WI38 (cell line): Measurements from ENCODE around the gene RAB3IL1.

ENCODE experiments used
- H3K4me3 ChIP-seq: 2 replicates; pipeline ENCODE4 v1.5.1; 2011; ENCODE audit warnings: low read depth, mild to moderate bottlenecking, control low read depth, low read length
- TF ChIP-seq, protein P1 (sequence below): IDR thresholded peaks from 2 replicates; pipeline ENCODE4 v1.5.1; 2012; ENCODE audit warnings: low read depth, mild to moderate bottlenecking, control low read depth, low read length

Gene RAB3IL1

DNA sequence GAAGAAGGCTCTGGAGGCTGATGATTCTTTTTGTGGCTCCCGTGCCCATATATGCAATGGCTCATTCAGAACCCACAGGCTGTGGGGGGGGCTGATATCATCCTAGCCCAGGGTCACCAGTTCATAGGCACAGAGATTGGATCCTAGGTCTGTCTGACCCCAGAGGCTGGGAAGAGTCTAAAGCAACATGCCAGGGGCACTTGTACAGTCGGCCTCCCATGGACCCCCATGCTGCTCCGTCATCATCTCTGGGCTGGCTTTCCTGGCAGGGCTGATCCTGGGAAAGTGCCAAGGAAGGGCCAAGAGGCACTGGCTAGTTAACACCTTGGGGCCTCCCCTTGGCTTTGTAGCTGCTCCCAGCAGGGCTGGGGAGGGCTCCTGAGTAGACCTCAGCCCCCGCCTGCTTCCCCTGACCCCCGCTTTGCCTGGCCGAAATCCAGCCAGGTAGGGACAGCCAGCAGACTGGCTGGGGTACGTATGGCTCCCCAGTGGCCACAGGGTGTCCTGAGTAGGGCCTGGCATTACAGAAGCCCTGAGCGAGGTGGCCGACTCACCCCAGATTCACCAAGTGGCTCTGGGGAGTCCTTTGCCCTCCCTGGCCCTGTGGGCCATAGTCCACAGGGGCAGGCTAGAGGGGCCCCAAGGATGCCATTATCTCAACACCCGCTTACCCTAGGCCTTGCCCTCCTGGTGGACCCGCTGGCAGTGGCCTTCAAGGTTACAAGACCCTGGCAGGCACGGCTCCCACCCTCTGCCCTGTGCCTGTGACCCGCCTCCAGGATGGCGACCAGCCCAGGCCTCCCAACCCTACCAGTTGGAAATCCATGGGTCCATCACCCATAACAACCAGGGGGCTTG lies 48.6 kb downstream of the RAB3IL1 start:
- TF ChIP-seq, protein P1, sequence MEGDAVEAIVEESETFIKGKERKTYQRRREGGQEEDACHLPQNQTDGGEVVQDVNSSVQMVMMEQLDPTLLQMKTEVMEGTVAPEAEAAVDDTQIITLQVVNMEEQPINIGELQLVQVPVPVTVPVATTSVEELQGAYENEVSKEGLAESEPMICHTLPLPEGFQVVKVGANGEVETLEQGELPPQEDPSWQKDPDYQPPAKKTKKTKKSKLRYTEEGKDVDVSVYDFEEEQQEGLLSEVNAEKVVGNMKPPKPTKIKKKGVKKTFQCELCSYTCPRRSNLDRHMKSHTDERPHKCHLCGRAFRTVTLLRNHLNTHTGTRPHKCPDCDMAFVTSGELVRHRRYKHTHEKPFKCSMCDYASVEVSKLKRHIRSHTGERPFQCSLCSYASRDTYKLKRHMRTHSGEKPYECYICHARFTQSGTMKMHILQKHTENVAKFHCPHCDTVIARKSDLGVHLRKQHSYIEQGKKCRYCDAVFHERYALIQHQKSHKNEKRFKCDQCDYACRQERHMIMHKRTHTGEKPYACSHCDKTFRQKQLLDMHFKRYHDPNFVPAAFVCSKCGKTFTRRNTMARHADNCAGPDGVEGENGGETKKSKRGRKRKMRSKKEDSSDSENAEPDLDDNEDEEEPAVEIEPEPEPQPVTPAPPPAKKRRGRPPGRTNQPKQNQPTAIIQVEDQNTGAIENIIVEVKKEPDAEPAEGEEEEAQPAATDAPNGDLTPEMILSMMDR = no peak
- no peak overlapping the region for H3K4me3 ChIP-seq

DNA sequence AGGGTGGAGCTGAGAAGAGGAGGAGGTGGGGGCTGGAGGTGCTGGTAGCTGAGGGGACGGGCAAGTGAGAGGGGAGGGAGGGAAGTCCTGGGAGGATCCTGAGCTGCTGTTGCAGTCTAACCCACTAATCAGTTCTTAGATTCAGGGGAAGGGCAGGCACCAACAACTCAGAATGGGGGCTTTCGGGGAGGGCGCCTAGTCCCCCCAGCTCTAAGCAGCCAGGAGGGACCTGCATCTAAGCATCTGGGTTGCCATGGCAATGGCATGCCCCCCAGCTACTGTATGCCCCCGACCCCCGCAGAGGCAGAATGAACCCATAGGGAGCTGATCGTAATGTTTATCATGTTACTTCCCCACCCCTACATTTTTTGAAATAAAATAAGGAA lies 50.4 kb downstream of the RAB3IL1 start:
- TF ChIP-seq, protein P1 = no peak
- no peak overlapping the region for H3K4me3 ChIP-seq

DNA sequence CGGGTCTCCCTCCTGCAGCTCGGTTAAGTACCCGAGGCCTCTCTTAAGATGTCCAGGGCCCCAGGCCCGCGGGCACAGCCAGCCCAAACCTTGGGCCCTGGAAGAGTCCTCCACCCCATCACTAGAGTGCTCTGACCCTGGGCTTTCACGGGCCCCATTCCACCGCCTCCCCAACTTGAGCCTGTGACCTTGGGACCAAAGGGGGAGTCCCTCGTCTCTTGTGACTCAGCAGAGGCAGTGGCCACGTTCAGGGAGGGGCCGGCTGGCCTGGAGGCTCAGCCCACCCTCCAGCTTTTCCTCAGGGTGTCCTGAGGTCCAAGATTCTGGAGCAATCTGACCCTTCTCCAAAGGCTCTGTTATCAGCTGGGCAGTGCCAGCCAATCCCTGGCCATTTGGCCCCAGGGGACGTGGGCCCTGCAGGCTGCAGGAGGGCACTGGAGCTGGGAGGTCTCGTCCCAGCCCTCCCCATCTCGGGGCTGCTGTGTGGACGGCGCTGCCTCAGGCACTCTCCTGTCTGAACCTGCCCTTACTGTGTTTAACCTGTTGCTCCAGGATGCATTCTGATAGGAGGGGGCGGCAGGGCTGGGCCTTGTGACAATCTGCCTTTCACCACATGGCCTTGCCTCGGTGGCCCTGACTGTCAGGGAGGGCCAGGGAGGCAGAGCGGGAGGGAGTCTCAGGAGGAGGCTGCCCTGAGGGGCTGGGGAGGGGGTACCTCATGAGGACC lies 51.0 kb downstream of the RAB3IL1 start:
- TF ChIP-seq, protein P1 = no peak
- H3K4me3 ChIP-seq = no peak overlapping the region

DNA sequence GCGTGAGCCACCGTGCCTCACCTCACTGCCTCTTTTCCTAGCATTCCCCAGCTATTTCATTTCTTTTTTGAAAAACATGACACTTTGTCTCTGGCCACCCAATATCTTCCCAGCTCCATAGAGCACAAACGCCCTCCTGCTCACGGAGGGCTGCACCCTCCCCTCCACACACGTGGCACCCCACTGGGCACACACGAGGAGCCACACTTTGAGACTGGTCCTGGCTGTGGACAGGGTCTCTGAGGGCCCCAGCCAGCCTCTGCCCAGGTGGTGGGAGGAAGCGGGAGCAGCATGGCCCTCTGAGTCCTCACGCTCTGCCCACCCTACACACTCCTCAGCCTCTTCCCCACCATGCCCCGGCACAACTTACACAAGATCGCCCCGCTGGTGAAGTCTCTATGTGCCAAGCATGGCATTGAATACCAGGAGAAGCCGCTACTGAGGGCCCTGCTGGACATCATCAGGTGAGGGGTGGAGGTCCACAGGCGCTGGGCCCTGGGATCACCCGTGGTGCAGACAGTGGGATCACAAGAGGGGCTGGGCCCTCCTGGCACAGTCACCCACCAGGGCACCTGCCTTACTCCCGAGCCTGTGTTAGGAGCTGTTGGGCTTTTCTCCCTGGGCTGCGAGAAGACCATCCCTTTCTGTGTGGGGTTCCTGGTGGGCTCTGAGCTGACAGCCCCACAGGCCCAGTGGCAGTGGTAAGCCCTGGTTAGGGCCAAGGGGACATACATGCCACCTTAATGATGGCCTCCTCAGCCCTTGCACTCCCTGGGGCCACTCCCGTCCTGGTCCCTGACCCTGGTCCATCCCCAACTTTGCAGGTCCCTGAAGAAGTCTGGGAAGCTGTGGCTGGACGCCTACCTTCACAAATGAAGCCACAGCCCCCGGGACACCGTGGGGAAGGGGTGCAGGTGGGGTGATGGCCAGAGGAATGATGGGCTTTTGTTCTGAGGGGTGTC lies 52.3 kb downstream of the RAB3IL1 start:
- no peak overlapping the region for H3K4me3 ChIP-seq
- TF ChIP-seq, protein P1 = no peak

DNA sequence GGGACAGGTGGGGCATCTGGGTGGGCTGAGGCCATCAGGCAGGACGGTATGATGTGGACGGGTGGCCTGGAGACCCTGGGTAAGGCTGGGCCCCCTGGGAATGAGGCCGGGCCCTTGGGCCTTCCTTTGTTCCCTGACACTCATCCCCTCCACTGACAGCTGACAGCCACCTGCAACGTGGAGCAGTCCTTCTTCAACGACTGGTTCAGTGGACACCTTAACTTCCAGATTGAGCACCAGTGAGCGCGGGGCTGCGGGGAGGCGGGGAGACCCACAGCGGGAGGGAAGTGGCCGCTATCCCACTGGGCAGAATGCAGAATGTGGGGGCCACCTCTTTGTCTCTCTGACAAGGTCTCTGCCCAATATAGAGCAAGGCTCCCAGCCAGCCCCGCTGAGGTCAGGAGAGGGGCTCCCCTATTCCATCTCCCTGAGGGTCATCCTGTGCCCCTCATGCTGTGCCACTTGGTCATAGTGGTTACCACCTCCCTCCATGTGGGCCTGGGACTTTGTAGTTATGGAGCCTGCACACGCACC lies 53.8 kb downstream of the RAB3IL1 start:
- no peak overlapping the region for H3K4me3 ChIP-seq
- TF ChIP-seq, protein P1 = no peak

DNA sequence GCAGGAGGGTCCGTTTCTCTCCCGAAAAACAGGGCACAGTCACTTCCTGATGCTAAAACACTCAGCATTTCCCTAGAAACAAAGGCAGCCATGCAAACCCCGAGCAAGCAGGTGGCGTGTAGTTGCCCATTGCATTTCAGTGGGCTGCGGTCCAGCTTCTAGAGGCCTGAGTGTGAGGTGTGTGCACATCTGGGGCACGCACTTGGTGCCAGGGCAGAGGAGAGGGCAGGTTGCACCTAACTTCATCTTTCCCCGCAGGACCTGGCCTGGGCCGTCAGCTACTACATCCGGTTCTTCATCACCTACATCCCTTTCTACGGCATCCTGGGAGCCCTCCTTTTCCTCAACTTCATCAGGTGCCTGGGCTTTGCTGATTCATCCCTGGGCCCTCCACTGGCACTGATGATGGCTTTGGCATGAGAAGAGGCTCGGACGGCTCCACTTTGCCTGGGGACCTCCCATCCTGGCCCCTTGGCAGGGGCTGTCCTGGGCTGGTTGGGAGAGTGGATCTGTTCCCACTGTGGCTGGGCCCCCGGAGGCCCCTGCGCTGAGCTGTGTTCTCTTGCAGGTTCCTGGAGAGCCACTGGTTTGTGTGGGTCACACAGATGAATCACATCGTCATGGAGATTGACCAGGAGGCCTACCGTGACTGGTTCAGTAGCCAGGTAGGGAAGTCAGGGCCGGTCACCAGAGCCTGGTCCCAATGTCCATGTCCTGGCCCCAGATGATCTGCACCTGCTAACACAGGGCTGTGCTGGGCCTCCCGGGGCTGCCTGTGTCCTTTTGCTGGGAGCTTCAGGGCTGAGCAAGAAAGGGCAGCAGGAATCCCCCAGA lies 54.4 kb downstream of the RAB3IL1 start:
- TF ChIP-seq, protein P1 = no peak

More for the DNA sequence above, 54.4 kb downstream of the RAB3IL1 start:
- H3K4me3 ChIP-seq = no peak overlapping the region
